HL-60 (cell line): ENCODE data around the gene DNAH12.
"Not testable (repeated sequence)": the region's sequence is repeated elsewhere in the genome, so short reads cannot be mapped to it uniquely, and the experiment has no call there.

Source experiments
- CTCF ChIP-seq: IDR thresholded peaks from one replicate; pipeline ENCODE4 v1.5.1; 2011; ENCODE audit warnings: low read length, control low read depth, inconsistent platforms; ENCODE audit not compliant: insufficient read depth
- REST ChIP-seq: IDR thresholded peaks from 2 replicates; pipeline ENCODE4 v1.6.1; 2012; ENCODE audit warnings: low read depth; ENCODE audit not compliant: insufficient replicate concordance

GRCh38 chr3:57440144-57440543 lies 104.0 kb downstream of the DNAH12 start:
- not testable (repeated sequence) for TF ChIP-seq CTCF, REST
